ENCODE results near the gene GRK3. TPM values are rescaled to one million over a fixed set of nuclear protein-coding genes. Genes with fewer than 3 reads are reported as not detected.

Gene GRK3
- total RNA-seq, 1 donor from 2014 or later = 34.3 TPM

- no peaks in the 10 kb centered on the region for H3K9me3 ChIP-seq
- H3K36me3 ChIP-seq = no peaks in the 10 kb centered on the region
- ATAC-seq (peak; percentile 65 to 80), DNase-seq (no peak)
- H3K4me1 ChIP-seq = peaks cover 12% of the 10 kb centered on the region
- H3K4me3 ChIP-seq = no peak overlapping the region
- no peaks in the 10 kb centered on the region for H3K27me3 ChIP-seq (ENCODE audit: low read depth)
- TF ChIP-seq, protein P1, sequence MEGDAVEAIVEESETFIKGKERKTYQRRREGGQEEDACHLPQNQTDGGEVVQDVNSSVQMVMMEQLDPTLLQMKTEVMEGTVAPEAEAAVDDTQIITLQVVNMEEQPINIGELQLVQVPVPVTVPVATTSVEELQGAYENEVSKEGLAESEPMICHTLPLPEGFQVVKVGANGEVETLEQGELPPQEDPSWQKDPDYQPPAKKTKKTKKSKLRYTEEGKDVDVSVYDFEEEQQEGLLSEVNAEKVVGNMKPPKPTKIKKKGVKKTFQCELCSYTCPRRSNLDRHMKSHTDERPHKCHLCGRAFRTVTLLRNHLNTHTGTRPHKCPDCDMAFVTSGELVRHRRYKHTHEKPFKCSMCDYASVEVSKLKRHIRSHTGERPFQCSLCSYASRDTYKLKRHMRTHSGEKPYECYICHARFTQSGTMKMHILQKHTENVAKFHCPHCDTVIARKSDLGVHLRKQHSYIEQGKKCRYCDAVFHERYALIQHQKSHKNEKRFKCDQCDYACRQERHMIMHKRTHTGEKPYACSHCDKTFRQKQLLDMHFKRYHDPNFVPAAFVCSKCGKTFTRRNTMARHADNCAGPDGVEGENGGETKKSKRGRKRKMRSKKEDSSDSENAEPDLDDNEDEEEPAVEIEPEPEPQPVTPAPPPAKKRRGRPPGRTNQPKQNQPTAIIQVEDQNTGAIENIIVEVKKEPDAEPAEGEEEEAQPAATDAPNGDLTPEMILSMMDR (IDR thresholded peaks at IDR 0.05) = no peak
- intact Hi-C loops (cut with DNase I) = no loop called here
- H3K27ac ChIP-seq = no peak overlapping the region
These were observed 96.6 kb downstream of the GRK3 start for GRCh38 chr22:25661073-25661472.

- intact Hi-C loops (cut with DNase I) = no loop called here
- DNase-seq (no peak), ATAC-seq (peak; percentile 60 to 78)
- Histone ChIP-seq H3K27me3 (ENCODE audit: low read depth) (no peaks in the 10 kb centered on the region), H3K9me3 (no peaks in the 10 kb centered on the region), H3K4me1 (peaks cover 38% of the 10 kb centered on the region), H3K36me3 (no peaks in the 10 kb centered on the region), H3K4me3 (no peak overlapping the region), H3K27ac (no peak overlapping the region)
- TF ChIP-seq, protein P1 (IDR thresholded peaks at IDR 0.05) = no peak
These were observed 99.2 kb downstream of the GRK3 start for GRCh38 chr22:25663654-25664053.

DNA sequence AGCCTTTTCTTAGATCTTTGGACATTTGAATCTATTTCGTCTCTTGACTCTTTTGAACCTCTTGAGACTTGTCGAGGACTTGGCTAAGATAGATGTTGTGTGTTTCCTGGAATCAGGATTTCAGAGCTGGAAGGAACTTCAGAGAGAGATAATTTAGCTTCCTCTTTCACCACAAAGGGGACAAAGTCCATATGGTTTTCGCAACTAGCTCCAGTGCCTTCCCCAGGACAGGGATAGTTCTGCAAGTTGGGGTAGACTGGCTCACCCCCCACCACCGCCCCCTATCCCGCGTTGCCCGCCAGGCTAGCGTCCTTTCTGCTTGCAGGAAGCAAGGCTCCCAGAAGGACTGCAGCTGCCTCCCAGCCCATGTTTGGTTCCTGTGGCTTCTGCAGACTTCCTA, 101.8 kb downstream of the GRK3 start:
- peak overlapping the region; percentile 28 for H3K27ac ChIP-seq
- peak; percentile 60 for DNase-seq
- ATAC-seq = peak; percentile 59 to 80

GRCh38 chr22:25668437-25668836, 104.0 kb downstream of the GRK3 start:
- Histone ChIP-seq H3K4me3 (no peak overlapping the region), H3K27ac (no peak overlapping the region), H3K36me3 (no peaks in the 10 kb centered on the region), H3K27me3 (ENCODE audit: low read depth) (no peaks in the 10 kb centered on the region), H3K4me1 (peaks cover 37% of the 10 kb centered on the region), H3K9me3 (no peaks in the 10 kb centered on the region)
- DNase-seq (no peak), ATAC-seq (peak; percentile 39 to 57)
- intact Hi-C loops (cut with DNase I) = no loop called here
- TF ChIP-seq, protein P1 (IDR thresholded peaks at IDR 0.05) = no peak

More for the DNA sequence above, 101.8 kb downstream of the GRK3 start:
- Histone ChIP-seq H3K27me3 (ENCODE audit: low read depth) (no peaks in the 10 kb centered on the region), H3K9me3 (no peaks in the 10 kb centered on the region), H3K4me1 (peaks cover 44% of the 10 kb centered on the region), H3K36me3 (no peaks in the 10 kb centered on the region), H3K4me3 (no peak overlapping the region)
- TF ChIP-seq, protein P1 (IDR thresholded peaks at IDR 0.05) = no peak
- intact Hi-C loops (cut with DNase I) = no loop called here

DNA sequence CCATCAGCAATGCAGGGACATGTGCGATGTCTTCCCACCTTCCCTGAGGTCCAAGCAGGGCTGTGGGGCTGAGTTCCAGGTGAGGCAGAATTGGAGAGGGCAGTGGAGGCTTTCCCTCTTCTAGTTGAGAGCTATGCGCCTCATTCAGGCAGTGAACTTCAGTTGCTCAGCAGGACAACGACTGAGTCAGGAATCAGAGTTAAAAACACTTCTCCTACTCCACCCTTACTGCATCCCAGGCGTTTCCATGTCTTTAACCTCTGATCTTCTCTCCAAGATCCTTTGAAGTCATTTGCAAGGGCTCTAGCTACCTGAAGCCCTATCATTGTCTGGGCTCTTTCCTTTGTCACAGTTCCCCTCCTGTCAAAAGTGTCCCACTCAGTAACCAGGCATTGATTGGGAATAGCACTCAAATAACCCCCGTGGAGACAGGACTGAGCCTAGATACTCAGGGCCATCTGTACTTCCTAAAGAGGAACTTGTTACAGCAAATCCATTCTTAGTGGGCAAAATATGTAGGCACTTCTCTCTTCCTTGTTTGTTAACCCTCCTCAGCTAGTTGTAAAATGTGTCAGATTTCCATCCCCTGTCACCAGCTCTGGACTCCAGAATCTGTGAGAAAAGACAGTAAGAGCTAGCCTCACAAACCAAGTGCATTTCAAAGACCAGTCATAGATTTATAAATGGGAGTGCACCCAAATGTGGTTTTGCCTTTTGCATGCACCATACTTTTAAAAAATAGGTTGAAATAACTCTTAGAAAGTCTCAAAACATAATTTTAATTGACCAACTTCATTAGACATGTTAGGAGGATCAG, 105.0 kb downstream of the GRK3 start:
- no peak overlapping the region for H3K27ac ChIP-seq
- peak in 1 of 2 donors; percentile 28 for ATAC-seq
- TF ChIP-seq, protein P1 (IDR thresholded peaks at IDR 0.05) = no peak
- no peaks in the 10 kb centered on the region for H3K27me3 ChIP-seq (ENCODE audit: low read depth)
- H3K4me1 ChIP-seq = peaks cover 37% of the 10 kb centered on the region
- no peaks in the 10 kb centered on the region for H3K9me3 ChIP-seq
- intact Hi-C loops (cut with DNase I) = no loop called here
- H3K36me3 ChIP-seq = no peaks in the 10 kb centered on the region
- H3K4me3 ChIP-seq = no peak overlapping the region
- DNase-seq = no peak

Measured in lower lobe of right lung (tissue), 2 donors.